Testis (tissue), 3 donors: Measurements from ENCODE around the gene GPD2. TPM values are rescaled to one million over a fixed set of nuclear protein-coding genes. Genes with fewer than 3 reads are reported as not detected.

Experiments used
- DNase-seq: peaks from one replicate; pipeline ENCODE4 v3.0.0-alpha.2; 2019
- H3K27ac ChIP-seq, 2 donors: fragments of 200-600 bp; sonication (generic); one replicate each; pipeline ENCODE4 v1.5.1; 2019
- H3K27me3 ChIP-seq: fragments of 200-600 bp; sonication (generic); one replicate; pipeline ENCODE4 v1.5.1; 2019
- H3K36me3 ChIP-seq: fragments of 200-600 bp; sonication (generic); one replicate; pipeline ENCODE4 v1.5.1; 2017; ENCODE audit warnings: low read depth; ENCODE audit errors: missing control alignments
- H3K4me1 ChIP-seq: fragments of 200-600 bp; sonication (generic); one replicate; pipeline ENCODE4 v1.5.1; 2019
- H3K4me3 ChIP-seq, 2 donors: fragments of 200-600 bp; sonication (generic); one replicate each; pipeline ENCODE4 v1.5.1; 2017 to 2019
- H3K9me3 ChIP-seq: fragments of 200-600 bp; sonication (generic); one replicate; pipeline ENCODE4 v1.5.1; 2017
- CTCF ChIP-seq, 3 experiments: fragments of 450-650 bp in 2 of 3; fragments of 200-600 bp in 1 of 3; sonication (generic) in 1 of 3; IDR thresholded peaks; one replicate each; pipeline ENCODE4 v1.5.1; 2016 to 2019; ENCODE audit warnings: antibody characterized with exemption in 3 of 3, mild to moderate bottlenecking in 2 of 3, moderate library complexity in 1 of 3
- POLR2A ChIP-seq: fragments of 450-650 bp; IDR thresholded peaks from one replicate; pipeline ENCODE4 v1.6.1; 2017; ENCODE audit warnings: antibody characterized with exemption, mild to moderate bottlenecking, moderate library complexity
- WGBS, 2 donors: methylation state at CpG; one replicate each; pipeline ENCODE4 v1.1.5; 2018; 5-methylcytosine and 5-hydroxymethylcytosine counted together
- intact Hi-C: fragments of 100-400 bp; cut with DNase I; formaldehyde crosslinking; loops from one replicate; pipeline ENCODE4 v1.15.1; 2023; ENCODE audit warnings: low total_unique reads
- polyA plus RNA-seq: library from polyadenylated mRNA; stranded (reverse); fragments of 350-450 nt; fragmentation: Illumina TruSeq; extraction: RNeasy Lipid Tissue Mini Kit (QIAGEN cat#74804); gene quantifications from one replicate; pipeline ENCODE4 v1.2.3, GENCODE V29; 2014; ENCODE audit warnings: low read depth, low replicate concordance; ENCODE audit not compliant: insufficient read depth
- total RNA-seq, 2 donors: library from RNA; depleted of rRNA; stranded (reverse); fragments of >200 nt; gene quantifications; one replicate each; pipeline ENCODE4 v1.2.3, GENCODE V29; 2016

The GPD2 gene
- total and polyA plus RNA-seq, 3 donors from 2014 or later, result 24.2 to 33.4 (median 25.8) TPM

GRCh38 chr2:156436497-156437085 lies 412 bp downstream of the GPD2 start:
- Histone ChIP-seq H3K36me3 (no peaks in the 10 kb centered on the region), H3K27ac (peak overlapping the region; percentile 97), H3K4me1 (peaks cover 15% of the 10 kb centered on the region), H3K4me3 (peak overlapping the region; percentile 65 to 78), H3K9me3 (no peaks in the 10 kb centered on the region), H3K27me3 (no peaks in the 10 kb centered on the region)
- TF ChIP-seq CTCF (IDR thresholded peaks at IDR 0.05) (no peak), POLR2A (no peak)
- DNase-seq, result peak; percentile 48
- 0 to 1% methylated on average over 14 to 15 of the region's 15 CpGs for WGBS, 2 donors
- intact Hi-C loops, result no loop called here

- no peaks in the 10 kb centered on the region for H3K27me3 ChIP-seq
- H3K36me3 ChIP-seq, result no peaks in the 10 kb centered on the region
- H3K4me1 ChIP-seq, result peaks cover 15% of the 10 kb centered on the region
- DNase-seq, result no peak
- TF ChIP-seq CTCF (IDR thresholded peaks at IDR 0.05), result no peak
- no peak for TF ChIP-seq POLR2A
- H3K4me3 ChIP-seq, result peak overlapping the region; percentile 65 to 78
- intact Hi-C loops, result no loop called here
- WGBS, 2 donors, result 19 to 36% methylated on average over 6 of the region's 6 CpGs
- H3K9me3 ChIP-seq, result no peaks in the 10 kb centered on the region
- H3K27ac ChIP-seq, result peak overlapping the region in 1 of 2 donors; percentile 97
Observed at GRCh38 chr2:156437272-156437930, 1.2 kb downstream of the GPD2 start.

GRCh38 chr2:156437931-156438410 lies 1.8 kb downstream of the GPD2 start:
- no peak overlapping the region for H3K4me3 ChIP-seq

DNA sequence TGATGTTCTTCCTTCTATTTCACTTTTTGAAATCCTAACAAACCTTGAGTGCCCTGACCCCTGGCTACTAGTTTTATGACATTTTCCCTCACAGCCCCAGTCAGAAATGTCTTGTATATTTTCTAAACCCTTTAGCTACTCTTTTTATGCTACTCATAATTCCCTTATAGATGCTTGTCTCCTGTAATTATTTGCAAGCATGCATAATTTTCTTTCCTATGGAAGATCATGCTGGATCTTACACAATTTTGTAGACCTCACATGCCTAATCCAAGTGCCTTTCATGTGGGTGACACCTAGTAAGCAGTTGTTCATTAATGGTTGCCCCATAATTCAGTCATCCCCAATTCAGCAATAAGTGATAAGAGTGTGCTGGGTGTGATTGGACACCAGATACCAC lies 6.9 kb downstream of the GPD2 start:
- no peak overlapping the region for H3K4me3 ChIP-seq
- H3K36me3 ChIP-seq, result no peaks in the 10 kb centered on the region
- no peak overlapping the region for H3K27ac ChIP-seq
- H3K9me3 ChIP-seq, result no peaks in the 10 kb centered on the region
- intact Hi-C loops, result no loop called here
- TF ChIP-seq POLR2A (no peak), CTCF (IDR thresholded peaks at IDR 0.05) (no peak)
- no peaks in the 10 kb centered on the region for H3K27me3 ChIP-seq
- DNase-seq, result no peak
- peaks cover 3% of the 10 kb centered on the region for H3K4me1 ChIP-seq

More at GRCh38 chr2:156437931-156438410, 1.8 kb downstream of the GPD2 start:
- Histone ChIP-seq H3K27ac (no peak overlapping the region), H3K9me3 (no peaks in the 10 kb centered on the region), H3K4me1 (peaks cover 15% of the 10 kb centered on the region), H3K27me3 (no peaks in the 10 kb centered on the region), H3K36me3 (no peaks in the 10 kb centered on the region)
- TF ChIP-seq POLR2A, result no peak
- no peak for TF ChIP-seq CTCF (IDR thresholded peaks at IDR 0.05)
- no peak for DNase-seq
- WGBS, 2 donors, result 89 to 95% methylated on average over 4 of the region's 4 CpGs
- intact Hi-C loops, result no loop called here
